Breast epithelium (tissue), 3 donors: ENCODE measurements around the gene KIFC1.

Source experiments
- CTCF ChIP-seq, 3 donors: fragments of 450-650 bp; IDR thresholded peaks; one replicate each; pipeline ENCODE4 v1.5.1; 2016 to 2017; ENCODE audit warnings: antibody characterized with exemption in 3 of 3, mild to moderate bottlenecking in 3 of 3, moderate library complexity in 3 of 3
- POLR2AphosphoS5 ChIP-seq, 3 donors: sonication (generic); formaldehyde crosslinking; IDR thresholded peaks; one replicate each; pipeline ENCODE4 v1.6.1; 2017; ENCODE audit warnings: antibody characterized with exemption in 3 of 3

DNA sequence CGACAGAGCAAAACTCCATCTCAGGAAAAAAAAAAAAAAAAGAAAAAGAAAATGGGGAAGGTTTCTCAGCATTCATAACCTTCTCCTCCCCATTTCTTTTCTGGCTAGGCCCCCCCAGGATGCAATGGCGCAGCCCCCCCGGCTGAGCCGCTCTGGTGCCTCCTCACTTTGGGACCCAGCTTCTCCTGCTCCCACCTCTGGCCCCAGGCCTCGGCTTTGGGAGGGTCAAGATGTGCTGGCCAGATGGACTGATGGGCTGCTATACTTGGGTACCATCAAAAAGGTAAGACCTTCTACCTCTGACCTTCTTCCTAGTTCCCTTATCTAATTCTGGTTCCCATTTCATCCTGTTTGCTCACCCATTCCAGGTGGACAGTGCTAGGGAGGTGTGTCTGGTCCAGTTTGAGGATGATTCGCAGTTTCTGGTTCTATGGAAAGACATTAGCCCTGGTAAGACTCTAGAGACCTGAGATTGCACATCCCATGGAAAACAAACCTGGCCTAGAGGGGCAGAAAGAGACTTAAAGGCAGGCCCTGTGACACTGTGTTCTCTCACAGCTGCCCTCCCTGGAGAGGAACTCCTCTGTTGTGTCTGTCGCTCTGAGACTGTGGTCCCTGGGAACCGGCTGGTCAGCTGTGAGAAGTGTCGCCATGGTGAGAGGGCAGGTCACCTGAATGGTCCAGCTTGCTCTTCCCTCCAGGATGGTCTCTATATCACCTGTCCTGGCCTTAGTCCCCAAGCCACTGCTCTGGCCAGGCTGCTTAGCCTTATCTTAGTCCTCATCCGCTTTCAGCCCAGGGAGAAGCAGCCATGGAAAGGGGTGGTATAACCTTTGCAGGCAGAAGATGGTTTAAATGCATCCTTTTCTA, 20.8 kb downstream of the KIFC1 start:
- TF ChIP-seq POLR2AphosphoS5 (IDR thresholded peaks at IDR 0.05) (no peak), CTCF (IDR thresholded peaks at IDR 0.05) (no peak)
